GM23338 (cell line): ENCODE measurements around the gene RRP12. TPM values are rescaled to one million over a fixed set of nuclear protein-coding genes. Genes with fewer than 3 reads are reported as not detected.

Source experiments
- ATAC-seq: fragments of 200-7000 bp; cut with Tn5 transposase; 3 replicates; pipeline ENCODE4 v1.9.1; 2020
- DNase-seq: peaks from one replicate; pipeline ENCODE4 v3.0.0-alpha.2; 2015; ENCODE audit warnings: low spot score
- H2AFZ ChIP-seq: fragments of 200-600 bp; sonication (generic); 2 replicates; pipeline ENCODE4 v1.8.0; 2016; ENCODE audit warnings: antibody characterized with exemption, mild to moderate bottlenecking, moderate library complexity
- H3F3A ChIP-seq: fragments of 200-600 bp; sonication (generic); replicated peaks from 2 replicates; pipeline ENCODE4 v1.8.0; 2017; ENCODE audit warnings: antibody characterized with exemption, mixed run types, low read depth
- H3K27ac ChIP-seq: fragments of 200-600 bp; sonication (generic); 2 replicates; pipeline ENCODE4 v1.6.1; 2016; ENCODE audit warnings: low read depth
- H3K27me3 ChIP-seq: fragments of 200-600 bp; sonication (generic); 2 replicates; pipeline ENCODE4 v1.8.0; 2016; ENCODE audit warnings: mild to moderate bottlenecking, mixed run types, moderate library complexity; ENCODE audit not compliant: insufficient read depth
- H3K36me3 ChIP-seq: fragments of 200-600 bp; sonication (generic); 2 replicates; pipeline ENCODE4 v1.8.0; 2016; ENCODE audit warnings: mild to moderate bottlenecking; ENCODE audit not compliant: insufficient read depth
- H3K4me1 ChIP-seq: fragments of 200-600 bp; sonication (generic); 2 replicates; pipeline ENCODE4 v1.8.0; 2016; ENCODE audit warnings: mild to moderate bottlenecking, moderate library complexity; ENCODE audit not compliant: insufficient read depth
- H3K4me2 ChIP-seq: fragments of 200-600 bp; sonication (generic); 2 replicates; pipeline ENCODE4 v1.7.1; 2017; ENCODE audit warnings: mixed run types
- H3K4me3 ChIP-seq: fragments of 200-600 bp; sonication (generic); 2 replicates; pipeline ENCODE4 v1.6.1; 2016; ENCODE audit warnings: mixed run types
- H3K79me2 ChIP-seq: fragments of 200-600 bp; sonication (generic); replicated peaks from 2 replicates; pipeline ENCODE4 v1.8.0; 2017; ENCODE audit warnings: mild to moderate bottlenecking; ENCODE audit not compliant: insufficient read depth
- H3K9me2 ChIP-seq: fragments of 200-600 bp; sonication (generic); 2 replicates; pipeline ENCODE4 v1.8.0; 2017; ENCODE audit not compliant: insufficient read depth
- H4K20me1 ChIP-seq: fragments of 200-600 bp; sonication (generic); replicated peaks from 2 replicates; pipeline ENCODE4 v1.8.0; 2017; ENCODE audit warnings: mild to moderate bottlenecking; ENCODE audit not compliant: insufficient read depth
- H3K27ac Mint-ChIP-seq: 2 replicates; pipeline ENCODE4 v1.8.0; 2020; ENCODE audit warnings: inconsistent platforms, mild to moderate bottlenecking, moderate library complexity, mixed read lengths
- H3K27me3 Mint-ChIP-seq: 3 replicates; pipeline ENCODE4 v1.8.0; 2022; ENCODE audit warnings: low read depth, mild to moderate bottlenecking, moderate library complexity, mixed read lengths, inconsistent platforms; ENCODE audit not compliant: insufficient read depth, poor library complexity
- H3K36me3 Mint-ChIP-seq: 3 replicates; pipeline ENCODE4 v1.8.0; 2021; ENCODE audit warnings: low read depth, mild to moderate bottlenecking, inconsistent platforms, moderate library complexity, mixed read lengths
- H3K4me1 Mint-ChIP-seq: 3 replicates; pipeline ENCODE4 v1.8.0; 2020; ENCODE audit warnings: mild to moderate bottlenecking, inconsistent platforms, mixed read lengths
- H3K4me3 Mint-ChIP-seq: 3 replicates; pipeline ENCODE4 v1.8.0; 2021; ENCODE audit warnings: moderate library complexity, mild to moderate bottlenecking, inconsistent platforms, mixed read lengths
- H3K9me3 Mint-ChIP-seq: 3 replicates; pipeline ENCODE4 v1.8.0; 2020; ENCODE audit warnings: moderate library complexity, mild to moderate bottlenecking, inconsistent platforms, mixed read lengths
- CREB1 ChIP-seq: fragments of 250-450 bp; sonication (Bioruptor Pico); IDR thresholded peaks from 2 replicates; pipeline ENCODE4 v1.5.0; 2020; ENCODE audit warnings: low read depth, mild to moderate bottlenecking, moderate library complexity
- ETS1 ChIP-seq: IDR thresholded peaks from 2 replicates; pipeline ENCODE4 v1.6.1; 2016; ENCODE audit warnings: antibody characterized with exemption
- EZH2 ChIP-seq: fragments of 200-600 bp; sonication (generic); IDR thresholded peaks from one replicate; pipeline ENCODE4 v1.8.0; 2017; ENCODE audit warnings: antibody characterized with exemption, mild to moderate bottlenecking, low read depth; ENCODE audit not compliant: unreplicated experiment
- JUNB ChIP-seq: IDR thresholded peaks from one replicate; pipeline ENCODE4 v1.6.1; 2016; ENCODE audit warnings: antibody characterized with exemption; ENCODE audit not compliant: unreplicated experiment
- POLR2AphosphoS5 ChIP-seq: IDR thresholded peaks from 2 replicates; pipeline ENCODE4 v1.6.1; 2016; ENCODE audit warnings: antibody characterized with exemption, low read depth
- REST ChIP-seq: IDR thresholded peaks from one replicate; pipeline ENCODE4 v1.6.1; 2018; ENCODE audit warnings: antibody characterized with exemption; ENCODE audit not compliant: unreplicated experiment
- STAT1 ChIP-seq: IDR thresholded peaks from one replicate; pipeline ENCODE4 v1.6.1; 2016; ENCODE audit warnings: antibody characterized with exemption; ENCODE audit not compliant: unreplicated experiment
- ZNF462 ChIP-seq: fragments of 250-450 bp; sonication (Bioruptor Pico); IDR thresholded peaks from 2 replicates; pipeline ENCODE4 v1.5.0; 2020; ENCODE audit warnings: mild to moderate bottlenecking, moderate library complexity
- polyA plus RNA-seq: library from polyadenylated mRNA; unstranded; fragments of >200 nt; fragmentation: Nextera tagmentation; extraction: Ambion mirVana; gene quantifications from 2 replicates; pipeline ENCODE4 v1.2.1, GENCODE V29; 2016
- total RNA-seq: library from RNA; depleted of rRNA; stranded (reverse); fragments of >200 nt; shearing (Covaris generic); gene quantifications from 2 replicates; pipeline ENCODE4 v1.2.3, GENCODE V29; 2014

Gene RRP12
- total and polyA plus RNA-seq, 2 experiments from 2014 or later = 53.4 to 62.6 TPM

- H3K4me2 ChIP-seq = peak overlapping the region; percentile 93
- H3K27ac ChIP-seq = peak overlapping the region; percentile 73; the same call in 1 of the 2 replicates
- TF ChIP-seq STAT1 = no peak
- TF ChIP-seq POLR2AphosphoS5 = peak; percentile 40; the same call in 1 of the 2 replicates
- no peak for TF ChIP-seq EZH2
- no peak for TF ChIP-seq ETS1
- no peak for TF ChIP-seq ZNF462 (CRISPR knock-in tag)
- TF ChIP-seq CREB1 (CRISPR knock-in tag) = no peak
- no peak for TF ChIP-seq JUNB
- no peak for TF ChIP-seq REST
- H3K4me1 ChIP-seq = peaks cover 48% of the 10 kb centered on the region
- peaks cover 22% of the 10 kb centered on the region for H3F3A ChIP-seq
- Mint-ChIP-seq H3K4me1 (peaks cover 35% of the 10 kb centered on the region), H3K36me3 (peaks cover 41% of the 10 kb centered on the region), H3K27me3 (peaks cover 20% of the 10 kb centered on the region), H3K9me3 (no peaks in the 10 kb centered on the region), H3K27ac (peak overlapping the region; percentile 76), H3K4me3 (peak overlapping the region; percentile 94)
- DNase-seq (peak; percentile 46), ATAC-seq (peak; percentile 9)
- peak overlapping the region; percentile 82 for H3K4me3 ChIP-seq
- H3K36me3 ChIP-seq = no peaks in the 10 kb centered on the region
- H4K20me1 ChIP-seq = peaks cover 31% of the 10 kb centered on the region
- H3K79me2 ChIP-seq = peaks cover 55% of the 10 kb centered on the region
- no peaks in the 10 kb centered on the region for H3K9me2 ChIP-seq
- H3K27me3 ChIP-seq = no peaks in the 10 kb centered on the region
- no peak overlapping the region for H2AFZ ChIP-seq
These were observed 69.9 kb downstream of the RRP12 start for GRCh38 chr10:97331153-97331703.
